ENCODE results near the gene ESCO1. TPM values are rescaled to one million over a fixed set of nuclear protein-coding genes. Genes with fewer than 3 reads are reported as not detected.
A peak's percentile ranks its signal among the peaks of the same experiment; 100 is the strongest.
"Not testable (repeated sequence)": the region's sequence is repeated elsewhere in the genome, so short reads cannot be mapped to it uniquely, and the experiment has no call there.

The ESCO1 gene
- total RNA-seq, 1 experiment from 2014 or later, result 21.8 TPM

- Mint-ChIP-seq H3K27me3 (ENCODE audit: unreplicated experiment) (no peaks in the 10 kb centered on the region), H3K36me3 (ENCODE audit: insufficient read depth, unreplicated experiment) (peaks cover 58% of the 10 kb centered on the region), H3K4me3 (ENCODE audit: low read depth, unreplicated experiment) (peak within 1 kb of the TSS; percentile 86), H3K27ac (ENCODE audit: unreplicated experiment) (peak within 1 kb of the TSS; percentile 84), H3K4me1 (ENCODE audit: low read depth, unreplicated experiment) (peaks cover 8% of the 10 kb centered on the region), H3K9me3 (ENCODE audit: low read depth, unreplicated experiment) (no peaks in the 10 kb centered on the region)
- TSS peak; percentile 71 for BruUV-seq (replicated peaks)
- intact Hi-C loops (cut with micrococcal nuclease; ENCODE audit: unreplicated experiment), result loop anchor here (5.0 to 10.0 kb wide), 2 partner anchors 90 to 132 kb away; partner anchors contain the start of genes ABHD3 and MIB1
- peak; percentile 89 for TF ChIP-seq CTCF (IDR thresholded peaks at IDR 0.05; ENCODE audit: unreplicated experiment)
- CTCF ChIA-PET, result interaction anchor here (0.6 to 1.9 kb wide), 5 partner anchors 12 to 430 kb away, joined by 3 to 12 read pairs (median 4); partner anchors contain the start of gene ESCO1
- DNase-seq, result peak; percentile 95
Observed at GRCh38 chr18:21612125-21613039, 11.9 kb upstream of the ESCO1 start, which contains the start of gene SNRPD1. TSS of gene SNRPD1 (plus strand) at chr18:21612314. CDS start at chr18:21612430, 116 bp downstream.

GRCh38 chr18:21611401-21612124 is 11.1 kb upstream of the ESCO1 start:
- not testable (repeated sequence) for DNase-seq; H3K9me3 Mint-ChIP-seq (ENCODE audit: low read depth, unreplicated experiment); H3K27me3 Mint-ChIP-seq (ENCODE audit: unreplicated experiment); H3K4me1 Mint-ChIP-seq (ENCODE audit: low read depth, unreplicated experiment); BruUV-seq (replicated peaks)
- intact Hi-C loops (cut with micrococcal nuclease; ENCODE audit: unreplicated experiment), result loop anchor here (5.0 to 10.0 kb wide), 2 partner anchors 91 to 133 kb away; partner anchors contain the start of genes ABHD3 and MIB1
- CTCF ChIA-PET, result interaction anchor here (0.6 to 1.9 kb wide), 3 partner anchors 11 to 429 kb away, joined by 3 to 12 read pairs (median 4); partner anchors contain the start of gene ESCO1
- H3K4me3 Mint-ChIP-seq (ENCODE audit: low read depth, unreplicated experiment), result peak overlapping the region; percentile 86
- peak overlapping the region; percentile 84 for H3K27ac Mint-ChIP-seq (ENCODE audit: unreplicated experiment)
- H3K36me3 Mint-ChIP-seq (ENCODE audit: insufficient read depth, unreplicated experiment), result peaks cover 49% of the 10 kb centered on the region

GRCh38 chr18:21605213-21605612 is 4.7 kb upstream of the ESCO1 start:
- Mint-ChIP-seq H3K36me3 (ENCODE audit: insufficient read depth, unreplicated experiment) (peaks cover 18% of the 10 kb centered on the region), H3K27me3 (ENCODE audit: unreplicated experiment) (no peaks in the 10 kb centered on the region), H3K9me3 (ENCODE audit: low read depth, unreplicated experiment) (no peaks in the 10 kb centered on the region), H3K4me3 (ENCODE audit: low read depth, unreplicated experiment) (no peak overlapping the region), H3K27ac (ENCODE audit: unreplicated experiment) (peak overlapping the region; percentile 49), H3K4me1 (ENCODE audit: low read depth, unreplicated experiment) (peaks cover 10% of the 10 kb centered on the region)
- CTCF ChIA-PET, result no interaction called here
- intact Hi-C loops (cut with micrococcal nuclease; ENCODE audit: unreplicated experiment), result no loop called here
- no peak for TF ChIP-seq CTCF (IDR thresholded peaks at IDR 0.05; ENCODE audit: unreplicated experiment)
- DNase-seq, result no peak
- no TSS peak for BruUV-seq (replicated peaks)

GRCh38 chr18:21604671-21605070 is 4.2 kb upstream of the ESCO1 start:
- CTCF ChIA-PET, result no interaction called here
- Mint-ChIP-seq H3K4me1 (ENCODE audit: low read depth, unreplicated experiment) (peaks cover 10% of the 10 kb centered on the region), H3K4me3 (ENCODE audit: low read depth, unreplicated experiment) (no peak overlapping the region), H3K9me3 (ENCODE audit: low read depth, unreplicated experiment) (no peaks in the 10 kb centered on the region), H3K27ac (ENCODE audit: unreplicated experiment) (peak overlapping the region; percentile 49), H3K36me3 (ENCODE audit: insufficient read depth, unreplicated experiment) (peaks cover 23% of the 10 kb centered on the region), H3K27me3 (ENCODE audit: unreplicated experiment) (no peaks in the 10 kb centered on the region)
- DNase-seq, result no peak
- no TSS peak for BruUV-seq (replicated peaks)
- no peak for TF ChIP-seq CTCF (IDR thresholded peaks at IDR 0.05; ENCODE audit: unreplicated experiment)
- intact Hi-C loops (cut with micrococcal nuclease; ENCODE audit: unreplicated experiment), result no loop called here

Measured in Calu3 (cell line).